Measurements from ENCODE around the gene ITGAX. TPM values are rescaled to one million over a fixed set of nuclear protein-coding genes. Genes with fewer than 3 reads are reported as not detected.

ITGAX gene
- total RNA-seq, 1 experiment from 2014 or later = not detected

DNA sequence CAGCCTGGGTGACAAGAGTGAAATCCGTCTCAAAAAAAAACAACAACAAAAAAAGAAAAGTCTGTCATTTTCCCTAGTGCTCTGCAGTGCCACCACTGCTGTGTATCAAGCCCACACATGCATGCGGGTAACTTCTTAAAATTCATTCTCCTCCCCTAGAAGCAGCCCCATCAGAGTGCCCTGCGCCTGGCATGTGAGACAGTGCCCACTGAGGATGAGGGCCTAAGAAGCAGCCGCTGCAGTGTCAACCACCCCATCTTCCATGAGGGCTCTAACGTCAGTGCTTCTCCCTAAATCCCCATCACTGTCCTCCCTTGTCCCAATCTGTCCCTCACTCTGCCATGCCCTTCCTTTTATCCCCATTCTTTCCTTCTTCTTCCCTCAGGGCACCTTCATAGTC is 62.9 kb downstream of the ITGAX start:
- ChIA-PET POLR2A (interaction anchor here (0.6 kb wide), 1 partner anchor 42 kb away, joined by 3 read pairs; no protein-coding TSS in a partner anchor), CTCF (no interaction called here)
- TF ChIP-seq CTCF (IDR thresholded peaks at IDR 0.05; ENCODE audit: insufficient read depth in 1 of 2, low read depth in 1 of 2, low read length in 1 of 2, severe bottlenecking in 1 of 2, unreplicated experiment in 1 of 2) = no peak
- H3K27ac Mint-ChIP-seq (ENCODE audit: unreplicated experiment) = no peak overlapping the region
- H3K27me3 Mint-ChIP-seq (ENCODE audit: insufficient read depth, unreplicated experiment) = peaks cover 25% of the 10 kb centered on the region
- no peaks in the 10 kb centered on the region for H3K4me1 Mint-ChIP-seq (ENCODE audit: low read depth, unreplicated experiment)
- intact Hi-C loops (cut with micrococcal nuclease; ENCODE audit: unreplicated experiment) = no loop called here
- no peaks in the 10 kb centered on the region for H3K9me3 Mint-ChIP-seq (ENCODE audit: unreplicated experiment)
- no peak overlapping the region for H3K4me3 ChIP-seq (ENCODE audit: low read depth, low read length)
- H3K36me3 ChIP-seq (ENCODE audit: control insufficient read depth, insufficient read depth, low read length) = no peaks in the 10 kb centered on the region
- no peaks in the 10 kb centered on the region for H3K36me3 Mint-ChIP-seq (ENCODE audit: insufficient read depth, unreplicated experiment)
- H3K4me3 Mint-ChIP-seq (ENCODE audit: unreplicated experiment) = no peak overlapping the region
- H3K4me1 ChIP-seq = no peaks in the 10 kb centered on the region
- no peaks in the 10 kb centered on the region for H3K27me3 ChIP-seq (replicated peaks; ENCODE audit: control insufficient read depth, insufficient read depth, low read length)
- no TSS peak for BruUV-seq (replicated peaks)
- H3K9me3 ChIP-seq = no peaks in the 10 kb centered on the region
- DNase-seq = no peak

- Mint-ChIP-seq H3K36me3 (ENCODE audit: insufficient read depth, unreplicated experiment) (no peaks in the 10 kb centered on the region), H3K4me1 (ENCODE audit: low read depth, unreplicated experiment) (no peaks in the 10 kb centered on the region), H3K27ac (ENCODE audit: unreplicated experiment) (no peak overlapping the region), H3K4me3 (ENCODE audit: unreplicated experiment) (no peak overlapping the region), H3K9me3 (ENCODE audit: unreplicated experiment) (no peaks in the 10 kb centered on the region), H3K27me3 (ENCODE audit: insufficient read depth, unreplicated experiment) (peaks cover 23% of the 10 kb centered on the region)
- Histone ChIP-seq H3K27me3 (replicated peaks; ENCODE audit: control insufficient read depth, insufficient read depth, low read length) (no peaks in the 10 kb centered on the region), H3K4me3 (ENCODE audit: low read depth, low read length) (no peak overlapping the region), H3K4me1 (no peaks in the 10 kb centered on the region), H3K36me3 (ENCODE audit: control insufficient read depth, insufficient read depth, low read length) (no peaks in the 10 kb centered on the region), H3K9me3 (no peaks in the 10 kb centered on the region)
- BruUV-seq (replicated peaks) = no TSS peak
- no peak for DNase-seq
- POLR2A ChIA-PET = no interaction called here
- TF ChIP-seq CTCF (IDR thresholded peaks at IDR 0.05; ENCODE audit: insufficient read depth in 1 of 2, low read depth in 1 of 2, low read length in 1 of 2, severe bottlenecking in 1 of 2, unreplicated experiment in 1 of 2) = no peak
- CTCF ChIA-PET = no interaction called here
- intact Hi-C loops (cut with micrococcal nuclease; ENCODE audit: unreplicated experiment) = no loop called here
Observed at GRCh38 chr16:31420037-31420436, 65.1 kb downstream of the ITGAX start.

DNA sequence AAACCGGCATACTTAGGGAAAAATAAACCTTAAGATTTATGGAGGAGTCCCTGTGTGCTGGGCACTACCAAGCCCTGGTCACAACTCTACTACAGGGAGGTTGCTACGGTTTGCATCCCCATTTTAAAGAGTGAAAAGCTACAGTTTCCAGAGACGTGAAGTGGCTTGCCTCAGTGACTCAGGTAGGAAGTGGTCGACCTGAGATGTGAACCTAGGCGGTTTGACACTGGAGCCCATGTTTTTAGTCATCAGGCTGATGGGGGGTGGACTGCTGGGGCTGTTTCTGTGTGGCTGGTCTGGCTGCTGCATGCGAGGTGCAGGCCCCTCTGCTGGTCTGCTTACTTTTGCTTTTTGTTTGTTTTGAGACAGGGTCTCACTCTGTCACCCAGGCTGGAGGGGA is 66.6 kb downstream of the ITGAX start:
- Mint-ChIP-seq H3K9me3 (ENCODE audit: unreplicated experiment) (no peaks in the 10 kb centered on the region), H3K27ac (ENCODE audit: unreplicated experiment) (no peak overlapping the region), H3K27me3 (ENCODE audit: insufficient read depth, unreplicated experiment) (peaks cover 16% of the 10 kb centered on the region), H3K36me3 (ENCODE audit: insufficient read depth, unreplicated experiment) (no peaks in the 10 kb centered on the region), H3K4me1 (ENCODE audit: low read depth, unreplicated experiment) (no peaks in the 10 kb centered on the region), H3K4me3 (ENCODE audit: unreplicated experiment) (no peak overlapping the region)
- BruUV-seq (replicated peaks) = no TSS peak
- ChIA-PET POLR2A (no interaction called here), CTCF (no interaction called here)
- TF ChIP-seq CTCF (IDR thresholded peaks at IDR 0.05; ENCODE audit: insufficient read depth in 1 of 2, low read depth in 1 of 2, low read length in 1 of 2, severe bottlenecking in 1 of 2, unreplicated experiment in 1 of 2) = no peak
- Histone ChIP-seq H3K4me1 (no peaks in the 10 kb centered on the region), H3K4me3 (ENCODE audit: low read depth, low read length) (no peak overlapping the region), H3K36me3 (ENCODE audit: control insufficient read depth, insufficient read depth, low read length) (no peaks in the 10 kb centered on the region), H3K27me3 (replicated peaks; ENCODE audit: control insufficient read depth, insufficient read depth, low read length) (no peaks in the 10 kb centered on the region), H3K9me3 (no peaks in the 10 kb centered on the region)
- intact Hi-C loops (cut with micrococcal nuclease; ENCODE audit: unreplicated experiment) = no loop called here
- no peak for DNase-seq
